ENCODE results near the gene AP1S3.
A peak's percentile ranks its signal among the peaks of the same experiment; 100 is the strongest.
"Not testable (repeated sequence)": the region's sequence is repeated elsewhere in the genome, so short reads cannot be mapped to it uniquely, and the experiment has no call there.

The AP1S3 gene

DNA sequence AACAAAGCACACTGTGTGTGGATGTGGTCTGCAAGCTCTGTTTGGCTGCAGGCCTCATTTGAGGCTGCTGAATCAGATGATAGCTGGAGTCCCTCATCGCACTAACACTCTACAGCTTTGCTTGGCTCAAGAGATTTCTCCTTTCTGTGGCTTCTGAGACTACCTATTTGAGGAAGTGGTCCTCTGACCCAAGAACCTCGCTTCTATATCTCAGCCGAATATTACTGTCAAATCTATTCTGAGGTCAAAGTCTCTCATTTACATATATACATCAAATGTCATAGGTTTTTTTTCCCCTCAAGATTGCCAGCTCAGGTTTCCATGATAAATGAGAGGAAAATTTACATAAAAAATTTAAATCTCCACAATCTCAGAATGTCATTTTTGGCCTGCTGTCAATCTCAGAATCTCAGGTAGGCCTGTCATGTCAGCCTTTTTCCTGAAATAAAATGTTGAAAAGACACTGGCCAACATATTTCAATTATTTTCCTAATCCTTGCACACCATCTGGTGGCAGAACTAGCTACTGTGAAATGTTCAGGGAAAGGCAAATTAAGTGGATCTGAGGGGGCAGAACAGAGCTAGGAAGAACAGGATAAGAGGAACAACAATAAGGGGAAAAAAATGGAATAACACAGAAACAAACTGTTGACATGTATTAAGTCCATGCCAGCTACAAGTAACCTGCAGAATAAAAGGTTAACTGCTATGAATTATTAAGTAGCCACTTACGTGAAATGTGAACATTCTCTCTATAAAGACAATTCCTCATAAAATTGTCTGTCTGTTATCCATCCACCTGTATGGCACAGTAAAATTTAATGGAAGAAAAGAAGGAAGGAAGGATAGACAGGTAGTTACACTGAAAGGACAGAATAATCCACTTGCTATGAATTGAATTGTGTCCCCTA is 39.3 kb downstream of the AP1S3 start:
- peak; percentile 54 for DNase-seq (ENCODE audit: low read depth)

DNA sequence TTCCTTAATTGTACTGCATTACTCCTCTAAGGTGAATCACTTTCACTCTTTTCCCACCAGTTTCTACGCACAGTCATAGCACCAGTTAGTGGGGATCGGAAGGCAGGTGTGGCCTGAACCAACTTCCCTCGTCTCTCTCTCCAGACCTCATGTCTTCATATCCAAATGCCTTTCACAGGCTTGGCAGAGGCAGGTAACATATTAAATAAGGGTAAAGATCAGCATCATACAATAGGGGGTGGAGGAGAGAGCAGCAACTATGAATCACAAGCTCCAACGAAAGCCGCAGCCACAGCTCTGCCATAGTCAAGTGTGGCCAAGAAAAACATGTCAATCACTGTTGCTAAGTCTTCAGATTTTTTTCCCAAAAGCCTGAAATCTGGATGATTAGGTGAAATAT is 40.3 kb downstream of the AP1S3 start:
- no peak for DNase-seq (ENCODE audit: low read depth)

- no peak for DNase-seq (ENCODE audit: low read depth)
These were observed 48.0 kb downstream of the AP1S3 start for GRCh38 chr2:223789423-223789822.

DNA sequence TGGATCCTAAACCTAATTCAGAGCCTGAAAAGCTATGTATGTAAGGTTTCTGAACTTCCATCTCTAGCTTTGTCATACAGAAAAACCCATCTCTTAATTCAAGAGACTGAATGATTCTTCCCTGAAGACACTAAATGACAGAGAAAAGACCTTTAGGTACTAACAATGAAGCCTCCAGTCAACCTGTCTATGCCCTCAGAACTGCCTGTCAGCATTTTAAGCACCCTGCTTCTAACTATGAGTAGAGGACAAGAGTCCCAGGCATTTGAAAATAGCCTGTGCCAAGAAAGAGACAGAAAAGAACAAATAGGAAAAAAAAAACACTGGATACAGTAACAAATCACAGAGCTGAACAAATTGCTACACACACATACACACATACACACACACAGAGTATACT is 48.6 kb downstream of the AP1S3 start:
- DNase-seq (ENCODE audit: low read depth): no peak

- not testable (repeated sequence) for DNase-seq (ENCODE audit: low read depth)
These were observed 49.3 kb downstream of the AP1S3 start for GRCh38 chr2:223788106-223788505.

DNA sequence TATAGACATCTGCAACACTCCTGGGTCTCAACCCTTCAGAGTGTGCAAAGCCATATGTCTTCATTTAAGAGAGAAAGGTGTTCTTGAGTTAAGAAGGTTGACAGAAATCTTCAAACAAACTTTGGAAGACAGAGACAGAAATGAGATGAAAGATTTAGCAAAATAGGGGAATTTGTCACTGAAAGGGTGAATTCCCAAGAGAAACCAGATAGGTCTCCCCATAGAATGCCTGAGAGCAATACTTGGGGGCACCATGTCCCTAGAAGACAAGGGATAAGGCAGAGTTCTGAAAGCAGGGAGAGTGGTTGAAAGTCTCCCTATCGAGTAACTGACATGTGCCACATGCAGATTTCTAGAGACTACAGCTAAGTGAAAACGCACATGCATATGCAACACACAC is 50.0 kb downstream of the AP1S3 start:
- DNase-seq (ENCODE audit: low read depth): no peak

DNA sequence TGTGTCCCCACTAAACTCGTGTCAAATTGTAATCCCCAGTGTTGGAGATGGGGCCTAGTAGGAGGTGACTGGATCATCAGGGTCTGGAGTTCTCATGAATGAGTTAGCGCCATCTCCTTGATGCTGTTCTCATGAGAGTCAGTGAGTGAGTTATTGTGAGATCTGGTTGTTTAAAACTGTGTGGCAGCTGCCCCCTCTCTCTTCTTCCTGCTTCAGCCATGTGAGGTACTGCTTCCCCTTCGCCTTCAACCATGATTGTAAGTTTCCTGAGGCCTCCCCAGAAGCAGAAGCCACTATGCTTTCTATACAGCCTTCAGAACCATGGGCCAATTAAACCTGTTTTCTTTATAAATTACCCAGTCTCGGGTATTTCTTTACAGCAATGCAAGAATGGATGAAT is 50.4 kb downstream of the AP1S3 start:
- DNase-seq (ENCODE audit: low read depth): no peak

- no peak for DNase-seq (ENCODE audit: low read depth)
These were observed 51.1 kb downstream of the AP1S3 start for GRCh38 chr2:223786236-223786635.

GRCh38 chr2:223784221-223784772 is 53.1 kb downstream of the AP1S3 start:
- DNase-seq (ENCODE audit: low read depth): no peak

DNA sequence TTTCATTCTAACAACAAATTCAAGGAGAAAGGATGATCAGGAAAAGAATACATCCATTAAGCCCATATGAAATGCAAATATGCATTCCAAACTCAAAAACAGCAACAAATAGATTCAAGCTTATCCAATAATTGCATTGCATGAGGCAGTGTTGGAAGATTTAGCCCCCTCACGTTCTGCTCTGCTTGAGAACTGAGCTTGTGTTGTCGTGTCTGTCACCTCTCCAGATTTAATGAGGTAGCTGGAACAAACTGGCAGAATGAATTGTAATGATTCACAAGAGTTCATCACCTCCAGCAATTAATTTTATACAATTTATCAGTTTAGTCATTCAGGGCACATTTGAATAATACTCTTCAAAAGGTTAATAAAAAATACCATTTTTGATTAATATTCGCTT is 54.8 kb downstream of the AP1S3 start:
- DNase-seq (ENCODE audit: low read depth): no peak

- DNase-seq (ENCODE audit: low read depth): no peak
These were observed 55.8 kb downstream of the AP1S3 start for GRCh38 chr2:223781560-223781959.

- DNase-seq (ENCODE audit: low read depth): peak; percentile 78
These were observed 57.5 kb downstream of the AP1S3 start for GRCh38 chr2:223779877-223780276.

- DNase-seq (ENCODE audit: low read depth): no peak
These were observed 63.2 kb downstream of the AP1S3 start for GRCh38 chr2:223774193-223774592.

DNA sequence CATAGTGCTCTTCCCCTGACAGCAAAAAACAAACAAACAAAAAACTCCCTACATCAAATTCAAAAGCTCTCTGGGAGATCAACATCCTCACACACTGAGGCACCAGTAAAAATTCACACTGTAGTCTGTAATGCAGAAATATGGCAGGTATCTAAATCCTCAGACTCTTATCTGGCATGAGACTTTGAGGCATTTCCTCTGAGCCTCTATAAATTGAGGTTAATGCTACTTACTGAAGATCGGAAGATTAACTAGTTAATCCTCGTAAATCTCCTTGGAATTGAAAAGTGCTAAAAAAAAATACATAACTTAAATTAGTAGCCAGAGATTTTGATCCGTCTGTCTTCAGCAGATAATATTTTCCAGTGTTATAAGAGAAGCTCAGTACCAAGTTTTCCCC is 65.0 kb downstream of the AP1S3 start:
- no peak for DNase-seq (ENCODE audit: low read depth)

GRCh38 chr2:223771475-223771874 is 65.9 kb downstream of the AP1S3 start:
- DNase-seq (ENCODE audit: low read depth): no peak

GRCh38 chr2:223768179-223768578 is 69.2 kb downstream of the AP1S3 start:
- DNase-seq (ENCODE audit: low read depth): no peak

DNA sequence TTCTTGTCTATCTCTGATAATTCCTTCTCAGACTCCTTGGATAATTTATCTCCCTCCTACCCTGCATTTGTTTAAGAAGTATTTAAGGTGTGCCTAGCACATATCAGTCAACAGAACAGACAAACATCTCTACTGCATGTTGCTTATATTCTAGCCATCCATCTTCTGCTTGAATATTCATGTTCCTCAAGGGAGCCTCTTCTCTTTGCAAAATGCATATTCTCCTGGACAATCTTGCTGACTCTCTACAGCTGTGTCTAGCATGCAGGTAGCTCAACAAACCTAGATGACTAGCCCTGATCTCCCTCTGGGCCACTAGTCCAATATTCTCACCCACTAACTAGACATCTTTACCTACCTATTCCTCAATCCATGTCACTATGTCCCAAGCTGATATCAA is 70.0 kb downstream of the AP1S3 start:
- DNase-seq (ENCODE audit: low read depth): no peak

GRCh38 chr2:223765221-223765785 is 72.1 kb downstream of the AP1S3 start:
- no peak for DNase-seq (ENCODE audit: low read depth)

DNA sequence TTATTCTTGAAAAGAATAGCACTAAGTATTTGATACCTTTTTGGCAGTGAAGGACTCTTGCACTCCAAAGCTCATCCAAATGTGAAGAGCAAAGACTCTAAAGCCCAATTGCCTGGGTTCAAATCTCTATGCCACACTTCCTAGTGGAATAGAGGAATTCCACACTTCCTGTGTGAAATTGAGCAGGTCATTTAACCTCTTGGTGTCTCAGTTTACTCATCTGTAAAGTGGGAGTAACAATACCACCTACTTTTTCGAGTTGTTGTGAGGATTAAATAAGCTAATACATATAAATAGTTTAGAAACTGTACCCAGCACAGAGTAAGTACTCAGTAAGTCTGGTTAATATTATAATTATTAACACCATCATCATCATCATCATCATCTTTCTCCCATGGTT is 72.6 kb downstream of the AP1S3 start:
- no peak for DNase-seq (ENCODE audit: low read depth)

GRCh38 chr2:223762853-223763252 is 74.5 kb downstream of the AP1S3 start:
- DNase-seq (ENCODE audit: low read depth): no peak

DNA sequence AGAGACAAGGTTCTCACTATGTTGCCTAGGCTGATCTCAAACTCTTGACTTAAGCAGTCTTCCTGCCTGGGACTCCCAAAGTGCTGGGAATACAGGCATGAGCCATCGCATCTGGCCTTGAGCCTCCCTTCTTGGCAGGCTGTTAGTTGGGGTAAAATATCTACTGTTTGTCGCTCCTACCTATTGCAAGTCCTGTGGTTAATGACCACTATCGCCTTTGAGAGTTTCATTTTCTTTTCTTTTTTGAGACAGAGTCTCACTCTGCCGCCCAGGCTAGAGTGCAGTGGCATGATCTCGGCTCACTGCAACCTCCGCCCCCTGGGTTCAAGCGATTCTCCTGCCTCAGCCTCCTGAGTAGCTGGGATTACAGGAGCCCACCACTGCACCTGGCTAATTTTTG is 75.6 kb downstream of the AP1S3 start:
- DNase-seq (ENCODE audit: low read depth): not testable (repeated sequence)

- DNase-seq (ENCODE audit: low read depth): peak; percentile 94
These were observed 76.4 kb downstream of the AP1S3 start for GRCh38 chr2:223760838-223761502.
